ENCODE data around the gene UBL4A.

The UBL4A gene

DNA sequence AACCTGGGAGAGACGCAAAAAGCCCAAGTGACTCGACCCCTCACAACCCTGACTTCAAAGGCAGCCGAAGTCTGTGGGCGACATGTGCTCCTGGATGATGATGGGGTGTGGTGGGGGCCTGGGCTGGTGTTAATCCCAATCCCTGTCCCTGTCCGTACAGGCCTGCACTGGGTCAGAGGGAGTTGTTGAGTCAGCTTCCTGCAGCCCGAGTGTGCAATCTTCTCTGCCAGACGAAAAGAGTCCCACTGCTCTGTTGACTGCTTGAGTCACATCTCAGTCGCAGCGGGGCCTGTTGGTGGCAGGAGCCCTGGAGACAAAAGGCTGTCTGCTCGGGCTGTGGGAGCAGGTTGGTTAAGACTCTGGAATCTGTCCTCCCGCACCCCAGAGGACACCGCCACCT, 19.3 kb upstream of the UBL4A start:
- ATAC-seq: peak; percentile 61
- TF ChIP-seq ZNF565 (CRISPR knock-in tag; conservative IDR thresholded peaks at IDR 0.05; ENCODE audit: low read depth) (no peak), SNAI2 (CRISPR knock-in tag; IDR thresholded peaks at IDR 0.05) (no peak), RARB (CRISPR knock-in tag; IDR thresholded peaks at IDR 0.05) (no peak), ARNTL (CRISPR knock-in tag; IDR thresholded peaks at IDR 0.05; ENCODE audit: borderline replicate concordance, low read depth) (no peak), BACH2 (CRISPR knock-in tag; IDR thresholded peaks at IDR 0.05; ENCODE audit: borderline replicate concordance) (no peak), ZFP30 (CRISPR knock-in tag; IDR thresholded peaks at IDR 0.05) (no peak), PPARA (CRISPR knock-in tag; IDR thresholded peaks at IDR 0.05; ENCODE audit: borderline replicate concordance) (no peak), ESRRG (CRISPR knock-in tag; IDR thresholded peaks at IDR 0.05) (no peak), ZNF70 (CRISPR knock-in tag; IDR thresholded peaks at IDR 0.05) (no peak)
- TF ChIP-seq, protein P1, sequence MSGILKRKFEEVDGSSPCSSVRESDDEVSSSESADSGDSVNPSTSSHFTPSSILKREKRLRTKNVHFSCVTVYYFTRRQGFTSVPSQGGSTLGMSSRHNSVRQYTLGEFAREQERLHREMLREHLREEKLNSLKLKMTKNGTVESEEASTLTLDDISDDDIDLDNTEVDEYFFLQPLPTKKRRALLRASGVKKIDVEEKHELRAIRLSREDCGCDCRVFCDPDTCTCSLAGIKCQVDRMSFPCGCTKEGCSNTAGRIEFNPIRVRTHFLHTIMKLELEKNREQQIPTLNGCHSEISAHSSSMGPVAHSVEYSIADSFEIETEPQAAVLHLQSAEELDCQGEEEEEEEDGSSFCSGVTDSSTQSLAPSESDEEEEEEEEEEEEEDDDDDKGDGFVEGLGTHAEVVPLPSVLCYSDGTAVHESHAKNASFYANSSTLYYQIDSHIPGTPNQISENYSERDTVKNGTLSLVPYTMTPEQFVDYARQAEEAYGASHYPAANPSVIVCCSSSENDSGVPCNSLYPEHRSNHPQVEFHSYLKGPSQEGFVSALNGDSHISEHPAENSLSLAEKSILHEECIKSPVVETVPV (CRISPR knock-in tag; IDR thresholded peaks at IDR 0.05): no peak
- TF ChIP-seq, protein P2, sequence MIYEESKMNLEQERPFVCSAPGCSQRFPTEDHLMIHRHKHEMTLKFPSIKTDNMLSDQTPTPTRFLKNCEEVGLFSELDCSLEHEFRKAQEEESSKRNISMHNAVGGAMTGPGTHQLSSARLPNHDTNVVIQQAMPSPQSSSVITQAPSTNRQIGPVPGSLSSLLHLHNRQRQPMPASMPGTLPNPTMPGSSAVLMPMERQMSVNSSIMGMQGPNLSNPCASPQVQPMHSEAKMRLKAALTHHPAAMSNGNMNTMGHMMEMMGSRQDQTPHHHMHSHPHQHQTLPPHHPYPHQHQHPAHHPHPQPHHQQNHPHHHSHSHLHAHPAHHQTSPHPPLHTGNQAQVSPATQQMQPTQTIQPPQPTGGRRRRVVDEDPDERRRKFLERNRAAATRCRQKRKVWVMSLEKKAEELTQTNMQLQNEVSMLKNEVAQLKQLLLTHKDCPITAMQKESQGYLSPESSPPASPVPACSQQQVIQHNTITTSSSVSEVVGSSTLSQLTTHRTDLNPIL (CRISPR knock-in tag; IDR thresholded peaks at IDR 0.05; ENCODE audit: low read depth): no peak

DNA sequence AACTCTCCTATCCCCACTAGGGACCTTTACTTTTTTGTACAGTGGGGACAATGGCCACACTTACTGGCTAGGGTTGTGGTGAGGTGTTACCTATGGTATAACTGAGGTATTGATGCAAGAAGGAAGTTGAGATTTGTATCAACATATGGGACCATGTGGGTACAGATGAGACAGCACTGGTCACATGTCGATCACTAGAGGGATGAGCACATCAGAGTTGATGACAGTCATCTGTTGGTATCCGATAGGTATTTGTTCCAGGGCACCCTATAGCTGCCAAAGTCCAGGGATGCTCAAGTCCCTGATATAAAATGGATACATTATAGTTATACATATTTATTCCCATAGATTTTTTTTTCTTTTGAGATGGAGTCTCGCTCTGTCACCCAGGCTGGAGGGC, 16.6 kb upstream of the UBL4A start:
- no peak for ATAC-seq
- no peak for TF ChIP-seq OSR1 (CRISPR knock-in tag; IDR thresholded peaks at IDR 0.05)
- TF ChIP-seq CSDC2 (CRISPR knock-in tag; IDR thresholded peaks at IDR 0.05): no peak
- no peak for TF ChIP-seq ZNF70 (CRISPR knock-in tag; IDR thresholded peaks at IDR 0.05)
- no peak for TF ChIP-seq ZNF565 (CRISPR knock-in tag; conservative IDR thresholded peaks at IDR 0.05; ENCODE audit: low read depth)
- TF ChIP-seq SNAI2 (CRISPR knock-in tag; IDR thresholded peaks at IDR 0.05): no peak
- no peak for TF ChIP-seq TCF4 (CRISPR knock-in tag; IDR thresholded peaks at IDR 0.05; ENCODE audit: borderline replicate concordance)
- TF ChIP-seq ZFP30 (CRISPR knock-in tag; IDR thresholded peaks at IDR 0.05): no peak
- TF ChIP-seq, protein P3, sequence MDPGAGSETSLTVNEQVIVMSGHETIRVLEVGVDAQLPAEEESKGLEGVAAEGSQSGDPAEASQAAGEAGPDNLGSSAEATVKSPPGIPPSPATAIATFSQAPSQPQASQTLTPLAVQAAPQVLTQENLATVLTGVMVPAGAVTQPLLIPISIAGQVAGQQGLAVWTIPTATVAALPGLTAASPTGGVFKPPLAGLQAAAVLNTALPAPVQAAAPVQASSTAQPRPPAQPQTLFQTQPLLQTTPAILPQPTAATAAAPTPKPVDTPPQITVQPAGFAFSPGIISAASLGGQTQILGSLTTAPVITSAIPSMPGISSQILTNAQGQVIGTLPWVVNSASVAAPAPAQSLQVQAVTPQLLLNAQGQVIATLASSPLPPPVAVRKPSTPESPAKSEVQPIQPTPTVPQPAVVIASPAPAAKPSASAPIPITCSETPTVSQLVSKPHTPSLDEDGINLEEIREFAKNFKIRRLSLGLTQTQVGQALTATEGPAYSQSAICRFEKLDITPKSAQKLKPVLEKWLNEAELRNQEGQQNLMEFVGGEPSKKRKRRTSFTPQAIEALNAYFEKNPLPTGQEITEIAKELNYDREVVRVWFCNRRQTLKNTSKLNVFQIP (CRISPR knock-in tag; IDR thresholded peaks at IDR 0.05; ENCODE audit: borderline replicate concordance, low read depth): no peak
- TF ChIP-seq ZNF8 (CRISPR knock-in tag; IDR thresholded peaks at IDR 0.05): no peak
- TF ChIP-seq, protein P4, sequence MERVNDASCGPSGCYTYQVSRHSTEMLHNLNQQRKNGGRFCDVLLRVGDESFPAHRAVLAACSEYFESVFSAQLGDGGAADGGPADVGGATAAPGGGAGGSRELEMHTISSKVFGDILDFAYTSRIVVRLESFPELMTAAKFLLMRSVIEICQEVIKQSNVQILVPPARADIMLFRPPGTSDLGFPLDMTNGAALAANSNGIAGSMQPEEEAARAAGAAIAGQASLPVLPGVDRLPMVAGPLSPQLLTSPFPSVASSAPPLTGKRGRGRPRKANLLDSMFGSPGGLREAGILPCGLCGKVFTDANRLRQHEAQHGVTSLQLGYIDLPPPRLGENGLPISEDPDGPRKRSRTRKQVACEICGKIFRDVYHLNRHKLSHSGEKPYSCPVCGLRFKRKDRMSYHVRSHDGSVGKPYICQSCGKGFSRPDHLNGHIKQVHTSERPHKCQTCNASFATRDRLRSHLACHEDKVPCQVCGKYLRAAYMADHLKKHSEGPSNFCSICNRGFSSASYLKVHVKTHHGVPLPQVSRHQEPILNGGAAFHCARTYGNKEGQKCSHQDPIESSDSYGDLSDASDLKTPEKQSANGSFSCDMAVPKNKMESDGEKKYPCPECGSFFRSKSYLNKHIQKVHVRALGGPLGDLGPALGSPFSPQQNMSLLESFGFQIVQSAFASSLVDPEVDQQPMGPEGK (CRISPR knock-in tag; IDR thresholded peaks at IDR 0.05; ENCODE audit: borderline replicate concordance): no peak
- TF ChIP-seq RARB (CRISPR knock-in tag; IDR thresholded peaks at IDR 0.05): no peak
- no peak for TF ChIP-seq TOX (CRISPR knock-in tag; IDR thresholded peaks at IDR 0.05; ENCODE audit: borderline replicate concordance)
- no peak for TF ChIP-seq ZC3H10 (CRISPR knock-in tag; IDR thresholded peaks at IDR 0.05)
- TF ChIP-seq, protein P1 (CRISPR knock-in tag; IDR thresholded peaks at IDR 0.05): no peak
- TF ChIP-seq, protein P5, sequence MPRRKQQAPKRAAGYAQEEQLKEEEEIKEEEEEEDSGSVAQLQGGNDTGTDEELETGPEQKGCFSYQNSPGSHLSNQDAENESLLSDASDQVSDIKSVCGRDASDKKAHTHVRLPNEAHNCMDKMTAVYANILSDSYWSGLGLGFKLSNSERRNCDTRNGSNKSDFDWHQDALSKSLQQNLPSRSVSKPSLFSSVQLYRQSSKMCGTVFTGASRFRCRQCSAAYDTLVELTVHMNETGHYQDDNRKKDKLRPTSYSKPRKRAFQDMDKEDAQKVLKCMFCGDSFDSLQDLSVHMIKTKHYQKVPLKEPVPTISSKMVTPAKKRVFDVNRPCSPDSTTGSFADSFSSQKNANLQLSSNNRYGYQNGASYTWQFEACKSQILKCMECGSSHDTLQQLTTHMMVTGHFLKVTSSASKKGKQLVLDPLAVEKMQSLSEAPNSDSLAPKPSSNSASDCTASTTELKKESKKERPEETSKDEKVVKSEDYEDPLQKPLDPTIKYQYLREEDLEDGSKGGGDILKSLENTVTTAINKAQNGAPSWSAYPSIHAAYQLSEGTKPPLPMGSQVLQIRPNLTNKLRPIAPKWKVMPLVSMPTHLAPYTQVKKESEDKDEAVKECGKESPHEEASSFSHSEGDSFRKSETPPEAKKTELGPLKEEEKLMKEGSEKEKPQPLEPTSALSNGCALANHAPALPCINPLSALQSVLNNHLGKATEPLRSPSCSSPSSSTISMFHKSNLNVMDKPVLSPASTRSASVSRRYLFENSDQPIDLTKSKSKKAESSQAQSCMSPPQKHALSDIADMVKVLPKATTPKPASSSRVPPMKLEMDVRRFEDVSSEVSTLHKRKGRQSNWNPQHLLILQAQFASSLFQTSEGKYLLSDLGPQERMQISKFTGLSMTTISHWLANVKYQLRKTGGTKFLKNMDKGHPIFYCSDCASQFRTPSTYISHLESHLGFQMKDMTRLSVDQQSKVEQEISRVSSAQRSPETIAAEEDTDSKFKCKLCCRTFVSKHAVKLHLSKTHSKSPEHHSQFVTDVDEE (CRISPR knock-in tag; IDR thresholded peaks at IDR 0.05): no peak

Measured in SK-N-SH treated with all-trans-retinoic acid at 6 μM for 48 hours (cell line).